HEK293T (cell line): ENCODE data around the gene PLEKHG4.

Experiments used
- ARNT ChIP-seq: fragments of 450-650 bp; IDR thresholded peaks from 2 replicates; pipeline ENCODE4 v1.6.1; 2017; ENCODE audit warnings: mild to moderate bottlenecking
- BHLHE40 ChIP-seq: fragments of 450-650 bp; IDR thresholded peaks from 2 replicates; pipeline ENCODE4 v1.6.1; 2016; ENCODE audit warnings: mild to moderate bottlenecking, moderate library complexity, borderline replicate concordance
- CTBP1 ChIP-seq: fragments of 450-650 bp; IDR thresholded peaks from 2 replicates; pipeline ENCODE4 v1.6.1; 2016; ENCODE audit warnings: borderline replicate concordance
- ELF4 ChIP-seq: fragments of 450-650 bp; IDR thresholded peaks from 2 replicates; pipeline ENCODE4 v1.6.1; 2017; ENCODE audit warnings: antibody characterized with exemption
- FOXK2 ChIP-seq: fragments of 450-650 bp; IDR thresholded peaks from 2 replicates; pipeline ENCODE4 v1.6.1; 2016; ENCODE audit warnings: mild to moderate bottlenecking
- FOXM1 ChIP-seq: fragments of 450-650 bp; IDR thresholded peaks from 2 replicates; pipeline ENCODE4 v1.6.1; 2017; ENCODE audit warnings: mild to moderate bottlenecking, borderline replicate concordance
- LEF1 ChIP-seq: fragments of 450-650 bp; IDR thresholded peaks from 2 replicates; pipeline ENCODE4 v1.6.1; 2017; ENCODE audit warnings: mild to moderate bottlenecking, borderline replicate concordance
- TF ChIP-seq, protein P1 (sequence below): fragments of 450-650 bp; IDR thresholded peaks from 2 replicates; pipeline ENCODE4 v1.6.1; 2016

DNA sequence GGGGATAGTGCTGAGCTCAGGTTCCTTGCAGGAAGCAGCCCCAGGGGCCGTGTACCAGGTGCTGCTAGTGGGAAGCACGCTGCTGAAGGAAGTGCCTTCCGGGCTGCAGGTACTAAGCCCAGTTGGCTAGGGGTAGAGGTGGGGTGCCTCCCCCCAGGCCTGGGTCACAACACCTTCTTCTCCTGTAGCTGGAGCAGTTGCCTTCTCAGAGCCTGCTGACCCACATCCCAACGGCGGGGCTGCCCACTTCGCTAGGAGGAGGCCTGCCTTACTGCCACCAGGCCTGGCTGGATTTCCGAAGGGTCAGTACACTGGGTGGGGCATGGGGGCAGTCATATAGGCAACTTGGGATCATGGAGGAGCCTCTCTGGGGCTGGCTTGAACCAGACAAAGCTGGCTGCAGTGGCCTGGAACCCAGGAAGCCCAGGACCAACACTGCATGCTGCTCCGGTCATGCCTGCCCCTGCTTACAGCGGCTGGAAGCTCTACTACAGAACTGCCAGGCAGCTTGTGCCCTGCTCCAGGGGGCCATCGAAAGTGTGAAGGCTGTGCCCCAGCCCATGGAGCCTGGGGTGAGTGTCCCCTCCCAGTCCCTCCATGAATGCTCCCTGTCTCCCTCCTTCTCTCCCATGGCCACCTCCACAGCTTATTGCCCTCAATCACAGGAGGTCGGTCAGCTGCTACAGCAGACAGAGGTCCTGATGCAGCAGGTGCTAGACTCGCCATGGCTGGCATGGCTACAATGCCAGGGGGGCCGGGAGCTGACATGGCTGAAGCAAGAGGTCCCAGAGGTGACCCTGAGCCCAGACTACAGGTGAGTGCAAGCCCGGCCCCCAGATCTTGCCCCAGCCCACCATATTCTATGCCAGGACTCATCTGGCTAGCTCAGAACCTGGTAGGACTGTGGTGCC, 2.5 kb downstream of the PLEKHG4 start:
- TF ChIP-seq, protein P1, sequence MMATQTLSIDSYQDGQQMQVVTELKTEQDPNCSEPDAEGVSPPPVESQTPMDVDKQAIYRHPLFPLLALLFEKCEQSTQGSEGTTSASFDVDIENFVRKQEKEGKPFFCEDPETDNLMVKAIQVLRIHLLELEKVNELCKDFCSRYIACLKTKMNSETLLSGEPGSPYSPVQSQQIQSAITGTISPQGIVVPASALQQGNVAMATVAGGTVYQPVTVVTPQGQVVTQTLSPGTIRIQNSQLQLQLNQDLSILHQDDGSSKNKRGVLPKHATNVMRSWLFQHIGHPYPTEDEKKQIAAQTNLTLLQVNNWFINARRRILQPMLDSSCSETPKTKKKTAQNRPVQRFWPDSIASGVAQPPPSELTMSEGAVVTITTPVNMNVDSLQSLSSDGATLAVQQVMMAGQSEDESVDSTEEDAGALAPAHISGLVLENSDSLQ, result no peak
- TF ChIP-seq ELF4 (no peak), FOXM1 (no peak), BHLHE40 (no peak), ARNT (no peak), FOXK2 (no peak), LEF1 (no peak), CTBP1 (no peak)
